ENCODE data around the gene TMCC3.

TMCC3 gene

GRCh38 chr12:94679554-94680195 is 29.3 kb upstream of the TMCC3 start:
- H3K27me3 Mint-ChIP-seq = no peaks in the 10 kb centered on the region
- H3K4me1 Mint-ChIP-seq = peaks cover 49% of the 10 kb centered on the region
- ATAC-seq (replicated peaks; ENCODE audit: extremely low read depth, poor library complexity, severe bottlenecking) (no peak), DNase-seq (ENCODE audit: low spot score in 2 of 2) (no peak)
- H3K36me3 Mint-ChIP-seq (ENCODE audit: insufficient read depth) = peaks cover 11% of the 10 kb centered on the region
- no peak overlapping the region for H3K27ac Mint-ChIP-seq (ENCODE audit: low read depth)
- no peak overlapping the region for H3K4me3 Mint-ChIP-seq
- peaks cover 5% of the 10 kb centered on the region for H3K9me3 Mint-ChIP-seq

DNA sequence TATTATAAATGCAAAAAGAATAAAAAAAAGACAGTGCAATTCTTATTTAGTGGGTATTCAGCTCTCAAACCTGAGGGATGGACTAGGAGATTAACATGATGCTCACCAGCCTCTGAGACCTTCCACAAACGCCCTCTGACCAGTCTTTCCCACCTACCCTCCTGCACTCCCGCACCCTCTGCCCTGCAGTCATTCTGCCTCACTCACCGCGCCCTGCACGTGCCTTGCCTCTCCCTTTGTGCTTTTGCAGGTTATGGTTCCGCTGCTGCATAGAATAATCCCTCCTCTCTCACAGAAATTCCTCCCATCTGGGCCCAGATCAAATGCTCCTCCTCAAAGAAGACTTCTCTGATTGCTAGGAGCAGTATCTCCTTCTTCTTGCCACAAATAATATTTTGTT is 28.5 kb upstream of the TMCC3 start:
- DNase-seq (ENCODE audit: low spot score in 2 of 2) (no peak), ATAC-seq (replicated peaks; ENCODE audit: extremely low read depth, poor library complexity, severe bottlenecking) (no peak)
- H3K27ac Mint-ChIP-seq (ENCODE audit: low read depth) = peak overlapping the region; percentile 88

DNA sequence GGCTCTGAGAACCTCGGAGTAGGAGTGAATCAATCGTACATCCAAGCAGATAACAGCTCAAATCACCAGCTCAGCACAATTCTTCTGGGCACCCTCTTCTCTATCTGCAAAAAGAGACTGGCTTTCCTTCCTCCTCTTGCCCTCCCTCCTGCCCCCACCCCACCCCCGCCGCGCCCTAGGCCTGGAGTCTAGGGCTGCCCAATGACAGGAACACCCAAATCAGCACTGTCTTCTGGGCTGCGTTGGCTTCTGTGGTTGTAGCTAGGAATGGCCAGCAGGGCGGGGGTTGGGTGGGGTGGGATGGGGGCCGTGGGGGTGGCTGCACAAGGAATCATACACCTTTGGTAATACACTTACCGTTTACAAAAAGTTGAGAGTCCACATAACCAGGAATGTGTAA is 28.0 kb upstream of the TMCC3 start:
- Mint-ChIP-seq H3K36me3 (ENCODE audit: insufficient read depth) (peaks cover 11% of the 10 kb centered on the region), H3K27me3 (no peaks in the 10 kb centered on the region), H3K9me3 (peaks cover 5% of the 10 kb centered on the region), H3K4me3 (no peak overlapping the region), H3K4me1 (peaks cover 47% of the 10 kb centered on the region), H3K27ac (ENCODE audit: low read depth) (peak overlapping the region; percentile 91)
- ATAC-seq (replicated peaks; ENCODE audit: extremely low read depth, poor library complexity, severe bottlenecking) = no peak
- no peak for DNase-seq (ENCODE audit: low spot score in 2 of 2)

More for the DNA sequence above, 28.5 kb upstream of the TMCC3 start:
- Mint-ChIP-seq H3K9me3 (peaks cover 5% of the 10 kb centered on the region), H3K27me3 (no peaks in the 10 kb centered on the region), H3K4me3 (peak overlapping the region; percentile 67), H3K36me3 (ENCODE audit: insufficient read depth) (peaks cover 11% of the 10 kb centered on the region), H3K4me1 (peaks cover 52% of the 10 kb centered on the region)

DNA sequence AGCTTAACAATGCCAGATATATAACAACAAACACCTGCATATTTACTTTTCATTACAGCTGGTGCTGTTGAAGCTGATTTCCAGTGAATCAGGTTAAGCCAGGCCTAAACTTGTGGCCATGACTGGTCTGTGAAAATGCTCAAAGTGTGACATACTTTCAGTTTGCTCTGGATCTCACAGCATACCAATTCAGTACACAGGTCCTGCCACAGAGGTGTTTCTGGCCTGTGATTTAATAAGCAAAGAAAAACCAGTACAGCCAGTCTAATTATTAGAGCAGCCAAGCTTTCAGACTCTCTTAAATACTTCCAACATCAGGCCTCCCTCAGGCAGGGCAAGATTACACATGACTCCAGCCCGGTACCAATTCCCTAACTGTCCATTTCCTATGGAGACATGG is 27.4 kb upstream of the TMCC3 start:
- peaks cover 42% of the 10 kb centered on the region for H3K4me1 Mint-ChIP-seq
- DNase-seq (ENCODE audit: low spot score in 2 of 2) = no peak

DNA sequence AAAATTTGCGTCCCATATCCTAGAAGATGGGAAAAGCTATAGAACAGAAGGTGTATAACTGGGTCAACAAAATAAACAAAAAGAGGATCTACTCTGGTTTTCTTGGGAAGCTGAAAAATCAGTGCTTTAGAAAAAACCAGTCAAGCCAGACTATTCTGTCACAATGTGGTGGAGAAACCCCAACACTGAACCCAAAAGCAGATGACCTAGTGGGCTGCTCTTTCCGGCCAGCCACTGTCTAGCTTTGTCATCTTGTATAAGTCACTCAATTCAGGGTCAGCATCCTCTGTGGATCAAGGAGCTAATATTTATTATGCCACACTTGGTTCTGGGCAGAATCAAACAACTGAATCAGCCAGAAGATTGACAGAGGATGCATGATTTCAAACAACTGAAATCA is 26.6 kb upstream of the TMCC3 start:
- H3K4me1 Mint-ChIP-seq = peaks cover 36% of the 10 kb centered on the region
- ATAC-seq (replicated peaks; ENCODE audit: extremely low read depth, poor library complexity, severe bottlenecking) (no peak), DNase-seq (ENCODE audit: low spot score in 2 of 2) (no peak)
- H3K27ac Mint-ChIP-seq (ENCODE audit: low read depth) = peak overlapping the region; percentile 91
- H3K36me3 Mint-ChIP-seq (ENCODE audit: insufficient read depth) = peaks cover 11% of the 10 kb centered on the region
- no peak overlapping the region for H3K4me3 Mint-ChIP-seq
- H3K9me3 Mint-ChIP-seq = peaks cover 5% of the 10 kb centered on the region
- H3K27me3 Mint-ChIP-seq = no peaks in the 10 kb centered on the region

More for the DNA sequence above, 27.4 kb upstream of the TMCC3 start:
- peak; percentile 16 for ATAC-seq (replicated peaks; ENCODE audit: extremely low read depth, poor library complexity, severe bottlenecking)
- Mint-ChIP-seq H3K4me3 (no peak overlapping the region), H3K27me3 (no peaks in the 10 kb centered on the region), H3K9me3 (peaks cover 5% of the 10 kb centered on the region), H3K36me3 (ENCODE audit: insufficient read depth) (peaks cover 11% of the 10 kb centered on the region), H3K27ac (ENCODE audit: low read depth) (peak overlapping the region; percentile 91)

GRCh38 chr12:94676031-94676641 is 25.8 kb upstream of the TMCC3 start:
- Mint-ChIP-seq H3K4me1 (peaks cover 41% of the 10 kb centered on the region), H3K9me3 (peaks cover 5% of the 10 kb centered on the region), H3K36me3 (ENCODE audit: insufficient read depth) (peaks cover 11% of the 10 kb centered on the region), H3K27me3 (no peaks in the 10 kb centered on the region), H3K27ac (ENCODE audit: low read depth) (peak overlapping the region; percentile 91), H3K4me3 (peak overlapping the region; percentile 69)
- peak; percentile 15 to 56 for DNase-seq (ENCODE audit: low spot score in 2 of 2)
- peak; percentile 98 for ATAC-seq (replicated peaks; ENCODE audit: extremely low read depth, poor library complexity, severe bottlenecking)

DNA sequence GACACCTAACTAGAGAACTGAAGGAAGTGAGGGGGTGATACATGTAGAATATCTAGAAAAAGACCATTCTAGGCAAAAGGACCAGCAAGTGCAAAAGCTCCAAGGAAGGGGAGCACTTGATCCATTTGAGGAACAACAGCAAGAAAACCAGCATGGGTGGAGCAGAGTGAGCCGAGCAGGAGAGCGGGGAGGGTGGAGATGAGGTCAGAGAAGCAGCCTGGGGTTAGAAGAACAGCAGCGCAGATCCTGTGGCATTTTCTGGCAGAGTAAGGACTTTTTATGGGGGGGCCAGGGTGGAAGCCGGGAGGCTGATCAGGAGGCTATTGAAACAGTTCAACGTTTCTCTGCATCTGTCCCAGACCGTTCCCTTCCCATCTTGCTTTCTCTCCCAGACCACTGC is 24.5 kb upstream of the TMCC3 start:
- peak overlapping the region; percentile 91 for H3K27ac Mint-ChIP-seq (ENCODE audit: low read depth)
- peak overlapping the region; percentile 34 for H3K4me3 Mint-ChIP-seq
- H3K36me3 Mint-ChIP-seq (ENCODE audit: insufficient read depth) = peaks cover 11% of the 10 kb centered on the region
- peaks cover 5% of the 10 kb centered on the region for H3K9me3 Mint-ChIP-seq
- H3K4me1 Mint-ChIP-seq = peaks cover 43% of the 10 kb centered on the region
- H3K27me3 Mint-ChIP-seq = no peaks in the 10 kb centered on the region
- no peak for DNase-seq (ENCODE audit: low spot score in 2 of 2)
- ATAC-seq (replicated peaks; ENCODE audit: extremely low read depth, poor library complexity, severe bottlenecking) = no peak

DNA sequence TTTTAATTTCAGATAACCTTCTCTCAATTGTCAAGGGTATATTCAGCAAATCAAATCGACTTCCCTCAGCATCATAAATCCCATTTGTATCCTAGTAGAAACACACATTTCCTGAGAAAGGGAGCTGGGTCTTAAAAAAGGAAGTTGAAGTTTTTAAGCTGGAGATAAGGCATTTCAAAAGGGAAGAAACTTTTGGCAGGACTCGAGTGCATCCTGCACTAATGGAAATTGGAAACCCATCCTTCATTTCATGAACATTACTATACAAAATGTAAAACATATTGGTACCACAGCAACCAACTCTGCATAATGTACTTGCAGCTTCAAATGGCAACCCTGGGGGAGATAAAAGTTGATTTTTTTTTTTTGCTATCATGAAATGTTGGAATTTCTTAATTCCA is 23.7 kb upstream of the TMCC3 start:
- no peak overlapping the region for H3K27ac Mint-ChIP-seq (ENCODE audit: low read depth)
- H3K27me3 Mint-ChIP-seq = no peaks in the 10 kb centered on the region
- ATAC-seq (replicated peaks; ENCODE audit: extremely low read depth, poor library complexity, severe bottlenecking) = no peak

GRCh38 chr12:94673496-94673895 is 23.1 kb upstream of the TMCC3 start:
- Mint-ChIP-seq H3K27ac (ENCODE audit: low read depth) (no peak overlapping the region), H3K4me3 (no peak overlapping the region), H3K4me1 (peaks cover 37% of the 10 kb centered on the region), H3K9me3 (peaks cover 5% of the 10 kb centered on the region), H3K36me3 (ENCODE audit: insufficient read depth) (peaks cover 11% of the 10 kb centered on the region), H3K27me3 (no peaks in the 10 kb centered on the region)
- DNase-seq (ENCODE audit: low spot score in 2 of 2) (no peak), ATAC-seq (replicated peaks; ENCODE audit: extremely low read depth, poor library complexity, severe bottlenecking) (no peak)

More for the DNA sequence above, 23.7 kb upstream of the TMCC3 start:
- Mint-ChIP-seq H3K4me3 (no peak overlapping the region), H3K4me1 (peaks cover 41% of the 10 kb centered on the region), H3K36me3 (ENCODE audit: insufficient read depth) (peaks cover 11% of the 10 kb centered on the region), H3K9me3 (peaks cover 5% of the 10 kb centered on the region)
- DNase-seq (ENCODE audit: low spot score in 2 of 2) = no peak

GRCh38 chr12:94671917-94672316 is 21.6 kb upstream of the TMCC3 start:
- DNase-seq (ENCODE audit: low spot score in 2 of 2) (no peak), ATAC-seq (replicated peaks; ENCODE audit: extremely low read depth, poor library complexity, severe bottlenecking) (no peak)
- peaks cover 10% of the 10 kb centered on the region for H3K36me3 Mint-ChIP-seq (ENCODE audit: insufficient read depth)
- H3K27me3 Mint-ChIP-seq = no peaks in the 10 kb centered on the region
- no peak overlapping the region for H3K27ac Mint-ChIP-seq (ENCODE audit: low read depth)
- H3K4me3 Mint-ChIP-seq = no peak overlapping the region
- H3K9me3 Mint-ChIP-seq = peaks cover 5% of the 10 kb centered on the region
- peaks cover 28% of the 10 kb centered on the region for H3K4me1 Mint-ChIP-seq

GRCh38 chr12:94670898-94671297 is 20.5 kb upstream of the TMCC3 start:
- DNase-seq (ENCODE audit: low spot score in 2 of 2) = no peak
- peaks cover 3% of the 10 kb centered on the region for H3K9me3 Mint-ChIP-seq
- H3K4me3 Mint-ChIP-seq = no peak overlapping the region
- H3K27me3 Mint-ChIP-seq = no peaks in the 10 kb centered on the region
- ATAC-seq (replicated peaks; ENCODE audit: extremely low read depth, poor library complexity, severe bottlenecking) = no peak
- peaks cover 7% of the 10 kb centered on the region for H3K36me3 Mint-ChIP-seq (ENCODE audit: insufficient read depth)
- H3K4me1 Mint-ChIP-seq = peaks cover 18% of the 10 kb centered on the region
- H3K27ac Mint-ChIP-seq (ENCODE audit: low read depth) = no peak overlapping the region

DNA sequence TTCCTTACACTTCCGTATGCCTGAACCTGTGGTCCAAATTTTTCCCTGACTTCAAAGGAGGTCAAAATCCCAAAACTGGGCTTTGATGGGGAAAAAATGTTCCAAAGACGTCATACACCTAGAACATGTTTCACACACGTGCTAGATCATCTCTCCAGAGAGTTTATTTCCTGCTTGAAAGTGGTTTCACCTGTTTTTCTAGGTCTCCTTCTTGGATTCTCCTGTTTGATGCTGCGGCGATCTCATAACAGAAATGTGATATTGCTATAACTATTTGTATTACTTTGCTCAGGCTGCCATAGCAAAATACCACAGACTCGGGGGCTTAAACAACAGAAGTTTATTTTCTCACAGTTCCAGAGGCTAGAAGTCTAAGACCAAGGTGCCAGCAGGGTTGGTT is 19.7 kb upstream of the TMCC3 start:
- H3K27ac Mint-ChIP-seq (ENCODE audit: low read depth) = no peak overlapping the region
- H3K36me3 Mint-ChIP-seq (ENCODE audit: insufficient read depth) = peaks cover 2% of the 10 kb centered on the region
- no peaks in the 10 kb centered on the region for H3K27me3 Mint-ChIP-seq
- DNase-seq (ENCODE audit: low spot score in 2 of 2) (no peak), ATAC-seq (replicated peaks; ENCODE audit: extremely low read depth, poor library complexity, severe bottlenecking) (no peak)
- no peaks in the 10 kb centered on the region for H3K9me3 Mint-ChIP-seq
- peaks cover 13% of the 10 kb centered on the region for H3K4me1 Mint-ChIP-seq
- no peak overlapping the region for H3K4me3 Mint-ChIP-seq

DNA sequence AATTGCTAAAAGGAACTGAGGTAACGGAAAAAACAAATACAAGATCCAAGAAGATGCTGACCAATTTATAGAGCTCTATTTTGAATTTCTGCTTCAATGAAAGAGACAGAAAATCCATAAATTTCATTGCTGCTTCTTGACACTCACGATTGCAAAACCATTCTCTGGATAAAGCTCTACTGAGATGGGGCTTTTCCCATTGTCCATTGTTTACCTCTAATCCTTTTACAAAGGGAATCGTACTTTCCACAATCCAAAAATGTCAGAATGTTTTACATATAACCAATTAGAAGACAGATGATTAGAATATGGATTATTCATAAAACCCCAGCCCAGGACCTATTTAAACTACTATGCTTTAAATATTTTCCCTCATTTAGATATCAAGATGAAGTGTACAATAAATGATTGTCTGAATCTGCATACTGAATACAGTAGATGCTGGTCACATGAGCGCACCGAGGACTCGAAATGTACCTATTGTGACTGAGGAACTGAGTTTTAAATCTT is 16.7 kb upstream of the TMCC3 start:
- Mint-ChIP-seq H3K4me1 (peaks cover 6% of the 10 kb centered on the region), H3K4me3 (no peak overlapping the region), H3K27ac (ENCODE audit: low read depth) (no peak overlapping the region), H3K36me3 (ENCODE audit: insufficient read depth) (no peaks in the 10 kb centered on the region), H3K9me3 (no peaks in the 10 kb centered on the region), H3K27me3 (no peaks in the 10 kb centered on the region)
- ATAC-seq (replicated peaks; ENCODE audit: extremely low read depth, poor library complexity, severe bottlenecking) (no peak), DNase-seq (ENCODE audit: low spot score in 2 of 2) (no peak)

All from central memory CD8-positive, alpha-beta T cell (primary cell).